K562 (cell line): ENCODE measurements around the gene RYK.

Experiments
- MTF1 ChIP-seq: fragments of 250-450 bp; sonication (Bioruptor Pico); IDR thresholded peaks from 2 replicates; pipeline ENCODE4 v1.9.0; 2021; ENCODE audit warnings: moderate library complexity, mild to moderate bottlenecking, inconsistent platforms, borderline replicate concordance
- POLR2A ChIP-seq: fragments of 450-650 bp; conservative IDR thresholded peaks from 2 replicates; pipeline ENCODE4 v1.6.1; 2016
- STAG1 ChIP-seq: sonication (generic); formaldehyde crosslinking; IDR thresholded peaks from 2 replicates; pipeline ENCODE4 v1.5.0; 2020; ENCODE audit warnings: missing genetic modification reagents, borderline replicate concordance
- TRIM24 ChIP-seq, 2 experiments: fragments of 450-650 bp; IDR thresholded peaks; 2 replicates each; pipeline ENCODE4 v1.6.1; 2016

GRCh38 chr3:134255404-134255803 lies 4.7 kb upstream of the RYK start:
- TF ChIP-seq POLR2A (no peak), MTF1 (CRISPR knock-in tag) (no peak), STAG1 (CRISPR knock-in tag) (no peak), TRIM24 (IDR thresholded peaks at IDR 0.05) (no peak)
